ENCODE data around the gene PPM1L. TPM values are rescaled to one million over a fixed set of nuclear protein-coding genes. Genes with fewer than 3 reads are reported as not detected.

The PPM1L gene
- total and polyA plus RNA-seq, 10 of the 15 experiments (the other 5 are each of a cell fraction or from before 2014, with no cell fraction given): under 0.01 to 0.33 (median 0.06) TPM; not detected in 1

GRCh38 chr3:160945336-160945735 lies 189.3 kb downstream of the PPM1L start:
- FAIRE-seq (no peak), DNase-seq (ENCODE audit: low read depth, low spot score) (no peak), ATAC-seq (no peak)
- H2AFZ ChIP-seq (ENCODE audit: control insufficient read depth, low read depth, low read length): no peak overlapping the region
- WGBS (ENCODE audit: insufficient coverage, insufficient replicate concordance, low lambda C conversion rate, missing lambda C conversion rate): 19% methylated on average over 2 of the region's 2 CpGs
- RAD21 ChIA-PET (ENCODE audit: unreplicated experiment): no interaction called here
- no peaks in the 10 kb centered on the region; a peak in 2 of 4 replicates for H3K27me3 ChIP-seq (replicated peaks in 1 of 2; ENCODE audit: control insufficient read depth in 2 of 2, insufficient read depth in 2 of 2, low read length in 1 of 2)
- no peak overlapping the region for H3K4me3 ChIP-seq
- POLR2A ChIA-PET: no interaction called here
- H3K4me1 ChIP-seq (ENCODE audit: control insufficient read depth, insufficient read depth, low read length): no peaks in the 10 kb centered on the region
- no TSS peak for BruUV-seq (replicated peaks)
- no peak overlapping the region for H3K27ac ChIP-seq (ENCODE audit: control insufficient read depth, insufficient read depth)
- intact Hi-C loops (cut with micrococcal nuclease; ENCODE audit: unreplicated experiment) (no loop called here), in situ Hi-C loops (cut with MboI) (no loop called here)
- no peaks in the 10 kb centered on the region for H3K79me2 ChIP-seq (ENCODE audit: control insufficient read depth, insufficient read depth, low read length)
- no peaks in the 10 kb centered on the region for H3K36me3 ChIP-seq (ENCODE audit: control insufficient read depth in 2 of 2, insufficient read depth in 2 of 2, low read length in 1 of 2)
- H3K9ac ChIP-seq (ENCODE audit: control insufficient read depth, insufficient read depth, low read length): no peak overlapping the region
- no peaks in the 10 kb centered on the region for H3K9me3 ChIP-seq (replicated peaks; ENCODE audit: control insufficient read depth, insufficient read depth, low read length)
- no peaks in the 10 kb centered on the region for H4K20me1 ChIP-seq (ENCODE audit: control insufficient read depth, insufficient read depth)
- SMC1A ChIA-PET (ENCODE audit: uncharacterized antibody, unreplicated experiment): interaction anchor here (0.6 to 2.6 kb wide), 3 partner anchors 11 to 425 kb away, joined by 3 to 9 read pairs (median 4); no protein-coding TSS in a partner anchor
- CTCF ChIA-PET: interaction anchor here (1.4 kb wide), 1 partner anchor 329 kb away, joined by 3 read pairs; no protein-coding TSS in a partner anchor
- H3K4me2 ChIP-seq (ENCODE audit: control insufficient read depth, insufficient read depth): no peak overlapping the region
- TF ChIP-seq MXI1 (IDR thresholded peaks at IDR 0.05; ENCODE audit: low read depth, low read length) (no peak), CHD4 (IDR thresholded peaks at IDR 0.05) (no peak), PRDM15 (CRISPR knock-in tag; IDR thresholded peaks at IDR 0.05) (no peak), DPF2 (IDR thresholded peaks at IDR 0.05) (no peak), JUNB (IDR thresholded peaks at IDR 0.05) (no peak), CUX1 (IDR thresholded peaks at IDR 0.05; ENCODE audit: insufficient replicate concordance, low read depth, low read length) (no peak), ZBTB33 (IDR thresholded peaks at IDR 0.05) (no peak), SUPT20H (IDR thresholded peaks at IDR 0.05; ENCODE audit: borderline replicate concordance, control insufficient read depth, low read depth, low read length) (no peak), GABPA (IDR thresholded peaks at IDR 0.05; ENCODE audit: low read depth) (no peak)
- TF ChIP-seq, protein P1, sequence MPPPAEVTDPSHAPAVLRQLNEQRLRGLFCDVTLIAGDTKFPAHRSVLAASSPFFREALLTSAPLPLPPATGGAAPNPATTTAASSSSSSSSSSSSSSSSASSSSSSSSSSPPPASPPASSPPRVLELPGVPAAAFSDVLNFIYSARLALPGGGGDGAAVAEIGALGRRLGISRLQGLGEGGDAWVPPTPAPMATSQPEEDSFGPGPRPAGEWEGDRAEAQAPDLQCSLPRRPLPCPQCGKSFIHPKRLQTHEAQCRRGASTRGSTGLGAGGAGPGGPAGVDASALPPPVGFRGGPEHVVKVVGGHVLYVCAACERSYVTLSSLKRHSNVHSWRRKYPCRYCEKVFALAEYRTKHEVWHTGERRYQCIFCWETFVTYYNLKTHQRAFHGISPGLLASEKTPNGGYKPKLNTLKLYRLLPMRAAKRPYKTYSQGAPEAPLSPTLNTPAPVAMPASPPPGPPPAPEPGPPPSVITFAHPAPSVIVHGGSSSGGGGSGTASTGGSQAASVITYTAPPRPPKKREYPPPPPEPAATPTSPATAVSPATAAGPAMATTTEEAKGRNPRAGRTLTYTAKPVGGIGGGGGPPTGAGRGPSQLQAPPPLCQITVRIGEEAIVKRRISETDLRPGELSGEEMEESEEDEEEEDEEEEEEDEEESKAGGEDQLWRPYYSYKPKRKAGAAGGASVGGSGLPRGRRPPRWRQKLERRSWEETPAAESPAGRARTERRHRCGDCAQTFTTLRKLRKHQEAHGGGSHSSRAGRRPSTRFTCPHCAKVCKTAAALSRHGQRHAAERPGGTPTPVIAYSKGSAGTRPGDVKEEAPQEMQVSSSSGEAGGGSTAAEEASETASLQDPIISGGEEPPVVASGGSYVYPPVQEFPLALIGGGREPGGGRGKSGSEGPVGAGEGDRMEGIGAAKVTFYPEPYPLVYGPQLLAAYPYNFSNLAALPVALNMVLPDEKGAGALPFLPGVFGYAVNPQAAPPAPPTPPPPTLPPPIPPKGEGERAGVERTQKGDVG (CRISPR knock-in tag; IDR thresholded peaks at IDR 0.05): no peak

Measured in GM12878 (cell line).